H54 (cell line): ENCODE data around the gene GTF2B.
A peak's percentile ranks its signal among the peaks of the same experiment; 100 is the strongest.
"Not testable (repeated sequence)": the region's sequence is repeated elsewhere in the genome, so short reads cannot be mapped to it uniquely, and the experiment has no call there.

ENCODE experiments used
- DNase-seq: peaks from one replicate; pipeline ENCODE4 v3.0.0; 2011; ENCODE audit warnings: low spot score, mixed read lengths; ENCODE audit not compliant: insufficient read length
- FAIRE-seq: peaks from 3 replicates; lab custom pipeline; 2011; peaks lifted over from hg19 to GRCh38; lab: Jason Lieb, UNC
- POLR2A ChIP-seq: IDR thresholded peaks from 2 replicates; pipeline ENCODE4 v1.6.1; 2011; ENCODE audit warnings: low read depth, mild to moderate bottlenecking, low read length

The GTF2B gene

DNA sequence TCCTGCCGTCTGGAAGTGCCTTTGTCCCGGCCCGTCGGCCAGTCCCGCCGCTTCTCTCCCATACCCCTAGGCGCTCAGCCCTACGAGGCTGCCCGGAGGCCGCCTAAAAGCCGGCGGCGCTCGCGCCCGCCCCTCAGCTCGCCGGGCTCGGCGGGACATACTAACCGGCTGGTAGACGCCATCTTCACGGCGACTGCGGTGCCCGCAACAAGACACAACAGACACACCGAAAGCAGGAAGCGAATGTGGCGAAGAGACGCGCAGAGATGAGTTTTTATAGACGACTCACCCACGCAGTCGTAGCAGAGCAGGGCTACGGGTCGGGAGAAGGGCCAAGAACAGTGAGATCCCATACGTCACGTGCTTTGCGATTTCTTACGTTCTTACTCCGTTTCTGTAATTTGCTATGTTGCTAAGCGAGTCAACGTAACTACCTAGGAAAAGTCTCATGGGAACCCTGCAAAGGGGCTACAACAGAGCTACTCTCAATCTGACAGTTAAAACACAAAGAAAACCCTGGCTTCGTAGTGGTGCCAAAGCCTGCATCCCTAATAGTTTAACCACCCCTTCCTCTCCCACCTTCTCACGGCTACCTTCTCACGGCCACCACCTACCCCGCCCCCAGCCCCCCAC is at the start of gene GTF2B:
Gene GTF2B (minus strand): TSS at position 250 of the 633 bp plus-strand sequence. CDS start 68 bp downstream, at position 182.
- peak; percentile 99 for TF ChIP-seq POLR2A
- FAIRE-seq, result peak; percentile 100
- DNase-seq, result peak; percentile 57

DNA sequence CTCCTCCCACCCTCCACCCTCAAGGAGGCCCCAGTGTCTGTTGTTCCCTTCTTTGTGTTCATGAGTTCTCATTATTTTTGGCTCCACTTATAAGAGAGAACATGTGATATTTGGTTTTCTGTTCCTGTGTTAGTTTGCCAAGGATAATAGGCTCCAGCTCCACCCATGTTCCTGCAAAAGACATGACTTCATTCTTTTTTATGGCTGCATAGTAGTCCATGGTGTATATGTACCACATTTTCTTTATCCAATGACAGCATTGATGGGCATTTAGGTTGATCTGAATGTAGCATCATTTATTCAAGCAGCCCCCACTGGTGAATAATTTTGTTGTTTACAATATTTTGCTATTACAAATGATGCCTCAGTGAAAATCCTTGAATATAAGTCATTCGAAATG is 47.2 kb upstream of the GTF2B start:
- not testable (repeated sequence) for FAIRE-seq, DNase-seq

DNA sequence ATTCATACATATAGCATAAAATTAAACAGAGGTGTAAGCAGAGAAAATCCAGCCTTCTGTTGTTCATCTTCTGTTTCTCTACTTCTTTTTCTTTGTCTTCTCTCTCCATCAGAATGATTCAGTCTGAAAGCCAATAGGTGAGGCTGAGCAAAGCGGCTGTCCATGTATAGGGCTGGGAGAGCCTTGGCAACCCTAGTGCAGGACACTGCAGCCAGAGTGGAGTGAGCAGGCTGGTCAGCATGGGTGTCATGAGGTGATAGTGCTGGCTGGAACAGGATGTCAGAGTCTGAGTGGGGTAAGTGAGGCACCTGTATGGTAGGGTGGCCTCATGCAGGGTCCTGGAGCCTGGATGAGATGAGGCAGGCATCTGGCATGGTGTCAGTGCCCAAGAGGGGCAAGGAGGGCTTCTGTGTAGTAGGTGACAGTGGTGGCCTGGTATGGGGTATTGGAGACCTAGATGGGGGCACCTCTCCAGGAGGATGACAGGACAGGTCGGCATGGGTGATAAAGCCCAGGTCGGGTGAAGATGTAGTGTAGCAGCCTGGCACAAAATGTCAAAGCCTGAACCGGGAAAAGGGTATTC is 45.5 kb upstream of the GTF2B start:
- DNase-seq (no peak), FAIRE-seq (no peak)
- TF ChIP-seq POLR2A, result no peak

DNA sequence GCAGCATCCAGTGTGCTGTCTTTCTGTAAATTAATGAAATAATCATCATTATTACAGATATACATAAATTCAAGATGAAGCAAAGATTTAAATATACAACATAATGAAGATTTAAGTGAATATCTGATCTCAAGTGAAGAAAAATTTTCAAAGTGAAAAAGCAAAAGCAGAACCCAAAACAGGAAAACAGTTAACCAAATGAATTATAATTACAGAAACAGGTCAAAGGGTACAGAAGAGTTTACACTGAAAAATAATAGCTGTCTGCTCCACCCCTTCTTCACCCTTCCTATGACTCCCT is 44.8 kb upstream of the GTF2B start:
- FAIRE-seq, result no peak
- DNase-seq, result no peak
- TF ChIP-seq POLR2A, result no peak

GRCh38 chr1:88935522-88936222 is 44.3 kb upstream of the GTF2B start:
- no peak for TF ChIP-seq POLR2A
- FAIRE-seq, result peak; percentile 85
- DNase-seq, result peak; percentile 24

DNA sequence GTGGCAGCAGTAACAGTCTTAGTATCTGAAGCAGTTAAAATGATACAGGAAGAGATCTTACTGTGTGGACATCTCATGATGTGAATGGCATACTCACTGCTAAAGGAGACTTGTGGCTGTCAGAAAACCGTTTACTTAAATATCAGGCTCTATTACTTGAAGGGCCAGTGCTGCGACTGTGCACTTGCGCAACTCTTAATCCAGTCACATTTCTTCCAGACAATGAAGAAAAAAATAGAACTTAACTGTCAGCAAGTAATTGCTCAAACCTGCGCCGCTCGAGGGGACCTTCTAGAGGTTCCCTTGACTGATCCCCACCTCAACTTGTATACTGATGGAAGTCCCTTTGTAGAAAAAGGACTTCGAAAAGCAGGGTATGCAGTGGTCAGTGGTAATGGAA is 38.8 kb upstream of the GTF2B start:
- not testable (repeated sequence) for DNase-seq, FAIRE-seq

DNA sequence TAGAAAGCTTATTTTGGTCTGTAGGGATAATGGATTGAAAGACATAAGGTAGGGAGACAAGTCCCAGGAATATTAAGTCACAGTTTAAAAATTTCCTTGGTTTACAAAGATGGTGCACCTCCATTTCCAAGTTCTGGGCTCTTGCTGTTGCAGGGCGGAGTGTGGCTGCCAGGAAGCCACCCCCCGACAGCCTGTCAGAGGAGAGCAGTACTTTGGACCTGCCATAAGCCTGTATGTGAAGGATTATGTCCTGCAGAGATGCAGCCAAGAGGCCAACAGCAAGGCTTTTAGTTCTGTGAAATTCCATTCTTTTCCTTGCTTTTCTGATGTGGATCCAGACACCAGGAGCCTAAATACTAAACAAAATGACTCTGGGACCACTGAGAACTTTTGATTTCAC is 31.9 kb upstream of the GTF2B start:
- FAIRE-seq (no peak), DNase-seq (no peak)
- TF ChIP-seq POLR2A, result no peak

DNA sequence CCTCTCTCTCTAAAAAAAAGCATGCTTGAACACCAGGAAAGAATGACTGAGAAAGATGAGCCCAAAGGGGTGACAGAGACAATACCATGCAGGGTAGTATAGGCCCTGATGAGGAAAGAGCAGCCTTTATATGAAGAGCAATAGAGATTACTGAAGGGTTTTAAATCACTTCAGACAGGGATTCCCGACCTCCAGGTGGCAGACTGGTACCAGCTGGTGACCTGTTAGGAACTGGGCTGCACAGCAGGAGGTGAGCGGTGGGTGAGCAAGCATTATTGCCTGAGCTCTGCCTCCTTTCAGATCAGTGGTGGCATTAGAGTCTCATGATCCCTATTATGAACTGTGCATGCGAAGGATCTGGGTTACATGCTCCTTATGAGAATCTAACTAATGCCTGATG is 30.8 kb upstream of the GTF2B start:
- no peak for TF ChIP-seq POLR2A
- FAIRE-seq (no peak), DNase-seq (no peak)

DNA sequence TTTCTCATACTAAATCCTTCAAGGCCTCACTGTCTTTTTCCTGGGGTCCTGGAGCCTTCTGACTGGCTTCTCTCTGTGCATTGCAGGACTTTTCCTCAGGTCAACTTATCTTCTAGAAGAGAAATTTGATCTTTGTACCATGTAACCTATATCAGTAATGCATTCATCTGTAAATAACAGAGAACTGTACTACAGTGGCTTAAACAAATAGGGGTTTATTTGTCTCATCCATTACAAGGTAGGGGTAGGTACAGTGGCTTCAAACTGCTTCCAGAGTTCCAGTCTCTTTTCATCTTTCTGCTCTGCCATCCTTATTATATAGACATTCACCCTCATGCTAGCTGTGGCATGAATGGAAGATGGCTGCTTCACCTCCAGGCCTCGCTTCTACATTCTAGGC is 29.5 kb upstream of the GTF2B start:
- FAIRE-seq, result no peak
- no peak for DNase-seq
- TF ChIP-seq POLR2A, result no peak

- DNase-seq (no peak), FAIRE-seq (peak; percentile 38)
- no peak for TF ChIP-seq POLR2A
Measured at GRCh38 chr1:88917321-88918025, 26.1 kb upstream of the GTF2B start.

- FAIRE-seq (no peak), DNase-seq (no peak)
- no peak for TF ChIP-seq POLR2A
Measured at GRCh38 chr1:88916883-88917282, 25.5 kb upstream of the GTF2B start.

DNA sequence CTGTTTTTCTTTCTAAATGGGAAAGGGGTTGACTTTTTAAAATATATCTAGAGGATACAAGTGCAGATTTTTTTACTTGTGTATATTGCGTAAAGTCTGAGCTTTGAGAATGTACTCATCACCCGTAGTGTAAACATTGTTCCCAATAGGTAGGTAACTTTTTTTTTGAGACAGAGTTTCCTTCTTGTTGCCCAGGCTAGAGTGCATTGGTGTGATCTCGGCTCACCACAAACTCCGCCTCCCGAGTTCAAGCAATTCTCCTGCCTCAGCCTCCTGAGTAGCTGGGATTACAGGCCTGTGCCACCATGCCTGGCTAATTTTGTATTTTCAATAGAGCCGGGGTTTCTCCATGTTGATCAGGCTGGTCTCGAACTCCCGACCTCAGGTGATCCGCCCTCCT is 20.4 kb upstream of the GTF2B start:
- not testable (repeated sequence) for FAIRE-seq, DNase-seq

GRCh38 chr1:88911161-88911560 is 19.8 kb upstream of the GTF2B start:
- TF ChIP-seq POLR2A, result no peak
- FAIRE-seq, result no peak

GRCh38 chr1:88910401-88910800 is 19.0 kb upstream of the GTF2B start:
- no peak for DNase-seq
- no peak for FAIRE-seq
- no peak for TF ChIP-seq POLR2A

More at GRCh38 chr1:88911161-88911560, 19.8 kb upstream of the GTF2B start:
- DNase-seq, result no peak
